Activated T-cell treated with anti-CD3 and anti-CD28 coated beads, Interleukin-2, amount 50 U/mL, for 48 hours (primary cell): ENCODE data around the gene TMPRSS6.
A peak's percentile ranks its signal among the peaks of the same experiment; 100 is the strongest.

Experiments used
- DNase-seq, 2 experiments: peaks; one replicate each; pipeline ENCODE4 v3.0.0-alpha.2; 2020

TMPRSS6 gene

DNA sequence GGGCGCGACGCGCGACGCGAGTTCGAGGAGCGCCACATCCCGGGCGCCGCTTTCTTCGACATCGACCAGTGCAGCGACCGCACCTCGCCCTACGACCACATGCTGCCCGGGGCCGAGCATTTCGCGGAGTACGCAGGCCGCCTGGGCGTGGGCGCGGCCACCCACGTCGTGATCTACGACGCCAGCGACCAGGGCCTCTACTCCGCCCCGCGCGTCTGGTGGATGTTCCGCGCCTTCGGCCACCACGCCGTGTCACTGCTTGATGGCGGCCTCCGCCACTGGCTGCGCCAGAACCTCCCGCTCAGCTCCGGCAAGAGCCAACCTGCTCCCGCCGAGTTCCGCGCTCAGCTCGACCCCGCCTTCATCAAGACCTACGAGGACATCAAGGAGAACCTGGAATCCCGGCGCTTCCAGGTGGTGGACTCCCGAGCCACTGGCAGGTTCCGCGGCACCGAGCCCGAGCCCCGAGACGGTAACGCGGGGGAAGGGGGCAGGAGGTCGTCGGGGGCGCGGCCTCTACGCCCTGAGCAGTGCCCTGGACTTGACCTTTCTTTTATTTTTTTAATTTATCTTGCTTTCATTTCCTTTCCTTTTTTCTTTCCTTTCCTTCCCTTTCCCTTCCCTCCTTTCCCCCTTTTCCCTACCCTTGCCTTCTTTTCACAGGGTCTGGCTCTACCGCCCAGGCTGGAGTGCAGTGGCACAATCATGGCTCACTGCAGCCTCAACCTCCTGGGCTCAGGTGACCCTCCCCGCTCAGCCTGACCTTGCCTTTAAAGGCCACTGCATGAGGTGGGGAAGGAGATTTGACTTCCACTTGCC is 85.0 kb downstream of the TMPRSS6 start:
- no peak for DNase-seq

DNA sequence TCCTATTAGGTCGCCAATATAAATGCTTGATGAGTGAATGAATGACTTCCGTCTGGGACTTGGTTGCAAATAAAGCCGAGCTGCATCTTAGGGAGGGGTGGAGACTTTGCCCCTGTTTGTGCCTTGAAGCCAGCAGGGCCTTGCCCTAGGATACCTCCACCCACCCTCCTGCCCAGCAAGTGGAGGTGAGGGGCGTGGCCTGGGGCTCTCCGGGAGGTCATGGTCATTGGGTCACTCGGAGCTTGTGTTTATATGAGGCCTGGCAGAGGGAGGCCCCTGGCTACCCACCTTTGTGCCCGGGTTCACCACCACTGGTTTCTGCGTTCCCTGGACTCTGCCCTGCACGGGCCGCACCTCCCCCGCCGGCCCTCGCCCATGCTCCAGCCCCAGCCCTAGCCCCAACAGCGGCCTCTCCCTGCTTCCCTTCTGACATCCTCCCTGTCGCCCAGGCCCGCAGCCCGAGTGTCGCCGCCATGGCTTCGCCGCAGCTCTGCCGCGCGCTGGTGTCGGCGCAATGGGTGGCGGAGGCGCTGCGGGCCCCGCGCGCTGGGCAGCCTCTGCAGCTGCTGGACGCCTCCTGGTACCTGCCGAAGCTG is 85.7 kb downstream of the TMPRSS6 start:
- DNase-seq, result no peak

- DNase-seq, result no peak
These were observed 86.8 kb downstream of the TMPRSS6 start for GRCh38 chr22:37022483-37023337.

GRCh38 chr22:37021710-37022482 is 87.6 kb downstream of the TMPRSS6 start:
- DNase-seq, result peak; percentile 65 to 69

- DNase-seq, result no peak
These were observed 88.5 kb downstream of the TMPRSS6 start for GRCh38 chr22:37021041-37021440.

DNA sequence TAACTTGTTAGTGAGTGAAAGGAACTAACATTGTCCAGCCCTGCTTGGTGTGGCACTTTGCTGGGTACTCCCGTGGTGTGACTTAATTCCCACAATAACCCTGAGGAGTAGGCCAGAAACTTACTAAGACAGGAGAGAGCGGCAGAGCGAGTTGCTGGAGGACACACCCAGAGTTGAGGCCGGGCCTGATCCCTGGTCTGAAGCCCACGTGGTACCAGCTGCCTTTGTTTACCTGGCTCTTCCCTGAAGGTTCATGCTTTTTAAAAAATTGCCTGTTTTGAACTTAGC is 89.4 kb downstream of the TMPRSS6 start:
- DNase-seq, result no peak

- DNase-seq, result peak; percentile 54 to 69
These were observed 90.0 kb downstream of the TMPRSS6 start, which contains the start of the genes MPST and TST for GRCh38 chr22:37019309-37020191. TSS of gene MPST (plus strand) at chr22:37019742. CDS start at chr22:37019837, 95 bp downstream. TSS of gene TST (minus strand) at chr22:37019447. CDS start at chr22:37018732, 715 bp downstream.

- no peak for DNase-seq
These were observed 90.7 kb downstream of the TMPRSS6 start for GRCh38 chr22:37018815-37019308.

DNA sequence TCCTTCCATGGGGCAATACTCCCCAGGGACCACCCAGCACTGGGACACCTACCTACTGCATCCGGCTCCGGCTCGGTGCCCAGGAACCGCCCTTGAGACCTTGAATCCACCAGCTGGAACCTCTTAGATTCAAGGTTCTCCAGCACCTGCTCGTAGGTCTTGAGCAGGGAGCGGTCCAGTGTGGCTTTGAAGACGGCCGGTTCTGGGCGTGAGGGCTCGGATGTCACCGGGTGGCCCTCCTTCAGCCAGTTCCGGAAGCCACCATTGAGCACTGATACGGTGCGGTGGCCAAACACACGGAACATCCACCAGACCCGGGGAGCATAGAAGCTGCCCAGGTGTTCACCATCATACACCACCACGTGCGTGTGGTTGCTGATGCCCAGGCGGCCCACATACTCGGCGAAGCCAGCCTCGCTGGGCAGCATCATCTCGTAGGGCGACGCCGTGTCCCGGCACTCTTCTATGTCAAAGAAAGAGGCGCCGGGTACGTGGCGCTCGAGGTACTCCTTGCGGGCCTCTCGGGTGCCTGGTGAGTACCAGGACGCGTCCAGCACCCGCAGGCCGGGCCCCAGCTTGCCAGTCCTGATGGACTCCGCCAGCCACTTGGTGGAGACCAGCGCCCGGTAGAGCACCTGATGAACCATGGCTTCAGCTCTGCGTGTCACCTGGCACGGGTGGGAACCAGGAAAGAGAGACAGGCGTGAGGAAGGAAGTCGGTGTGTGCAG is 91.3 kb downstream of the TMPRSS6 start:
- DNase-seq, result no peak

DNA sequence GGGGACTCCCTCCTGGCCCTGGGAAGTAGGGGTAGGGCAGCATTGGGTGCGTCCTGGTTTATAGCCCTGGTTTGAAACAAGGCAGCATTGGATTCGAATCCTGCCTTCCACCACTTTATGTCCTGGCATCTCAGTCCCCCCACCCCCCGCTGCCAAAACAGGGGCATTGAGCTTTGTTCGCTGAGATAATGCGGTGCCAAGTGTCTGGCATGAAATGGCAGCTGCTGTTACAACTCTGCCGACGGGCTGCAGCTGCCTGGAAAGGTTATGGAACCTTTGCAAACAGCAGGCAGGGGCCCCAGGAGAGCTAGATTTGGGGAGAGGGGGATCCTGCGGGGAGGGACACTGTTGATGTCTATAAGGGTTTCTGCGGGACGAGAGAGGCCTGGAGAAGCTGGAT is 92.2 kb downstream of the TMPRSS6 start:
- DNase-seq, result no peak

DNA sequence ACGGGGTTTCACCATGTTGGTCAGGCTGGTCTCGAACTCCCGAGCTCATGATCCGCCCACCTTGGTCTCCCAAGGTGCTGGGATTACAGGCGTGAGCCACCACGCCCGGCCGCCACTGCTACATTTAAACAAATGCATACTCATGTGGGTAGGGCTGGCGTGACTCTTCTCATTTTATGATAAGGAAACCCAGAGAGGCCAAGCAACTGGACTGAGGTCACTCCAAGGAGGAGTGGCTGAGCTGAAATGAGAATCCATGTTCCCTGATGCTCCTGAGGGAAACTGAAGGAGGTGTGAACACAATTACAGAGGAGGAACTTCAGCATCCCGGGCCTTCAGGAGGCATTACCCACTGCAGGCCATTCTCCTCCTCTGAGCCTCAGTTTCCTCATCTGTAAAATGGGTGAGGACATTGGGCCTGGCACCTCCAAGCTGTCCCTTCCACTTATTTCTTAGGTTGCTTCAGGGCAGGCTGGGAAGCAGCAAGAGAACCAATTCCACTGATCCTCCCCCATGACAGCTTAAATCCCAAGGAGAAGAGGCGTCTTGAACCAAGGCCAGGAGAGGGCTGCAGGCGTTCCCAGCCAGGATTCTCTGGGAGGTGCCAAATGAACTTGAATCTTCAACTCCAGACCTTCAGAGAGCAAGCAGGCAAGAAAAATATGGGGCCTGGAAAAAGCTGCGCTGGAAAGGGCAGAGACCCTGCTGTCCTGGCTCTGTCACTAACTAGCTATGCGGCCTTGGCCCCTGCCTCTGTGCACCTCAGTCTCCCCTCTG is 93.2 kb downstream of the TMPRSS6 start:
- DNase-seq, result no peak

- no peak for DNase-seq
These were observed 94.0 kb downstream of the TMPRSS6 start for GRCh38 chr22:37015587-37015878.
